HG03045 (cell line): ENCODE data around the gene GRIK3.

Experiments
- ATAC-seq: cut with Tn5 transposase; IDR thresholded peaks from one replicate; pipeline ENCODE4 v1.9.1; 2021; ENCODE audit warnings: mild to moderate bottlenecking, moderate library complexity; ENCODE audit not compliant: unreplicated experiment

Gene GRIK3

DNA sequence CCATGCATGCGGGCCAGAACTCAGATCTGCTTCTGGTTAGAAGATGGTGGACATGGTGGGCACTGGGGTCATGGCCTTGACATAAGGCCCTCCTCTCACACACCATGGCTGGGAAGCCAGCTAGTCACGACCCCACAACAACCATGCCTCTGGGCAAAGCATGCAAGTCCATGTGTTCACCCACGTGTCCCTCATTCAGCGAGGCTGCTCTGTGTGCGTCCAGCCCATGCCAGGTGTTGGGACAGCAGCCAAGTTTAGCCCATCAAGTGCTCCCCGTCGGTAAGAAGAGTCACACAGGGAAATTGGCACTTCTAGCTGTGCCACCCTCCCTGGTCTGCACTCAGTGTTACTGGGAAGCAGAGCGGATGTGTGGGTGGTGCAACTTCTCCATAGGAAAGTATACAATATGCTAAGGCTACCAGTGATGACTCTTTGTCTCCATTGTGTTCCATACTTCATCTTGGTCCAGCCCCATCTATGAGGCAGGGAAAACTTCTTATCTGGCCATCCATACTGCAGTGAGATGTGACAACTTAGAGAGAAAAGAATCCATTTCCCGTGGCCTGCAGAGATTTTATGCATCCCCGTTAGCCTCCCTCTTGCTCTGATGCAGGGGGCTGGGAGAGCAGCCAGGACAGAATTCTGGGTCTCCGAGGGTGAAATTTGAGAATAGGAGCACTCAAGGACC lies 198.0 kb downstream of the GRIK3 start:
- ATAC-seq: no peak

DNA sequence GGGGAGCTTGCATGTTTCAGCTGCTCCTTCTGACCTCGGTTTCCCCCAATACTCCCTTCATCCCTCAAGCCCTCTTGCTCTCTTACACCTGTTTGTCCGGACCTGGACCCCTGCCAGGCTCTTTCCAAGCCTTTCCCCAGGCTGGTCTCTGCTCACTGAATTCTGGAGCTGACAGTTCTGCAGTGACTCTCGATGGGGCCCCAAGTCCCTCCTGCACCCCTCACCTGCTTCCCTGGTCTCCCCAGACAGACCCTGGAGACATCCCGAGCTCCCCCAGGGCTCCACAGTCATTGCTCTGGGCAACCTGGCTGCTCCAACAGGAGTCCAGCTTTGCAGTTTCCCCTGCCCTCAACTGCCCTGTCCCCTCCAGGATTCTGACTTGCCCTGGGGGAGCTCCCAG lies 198.6 kb downstream of the GRIK3 start:
- no peak for ATAC-seq

DNA sequence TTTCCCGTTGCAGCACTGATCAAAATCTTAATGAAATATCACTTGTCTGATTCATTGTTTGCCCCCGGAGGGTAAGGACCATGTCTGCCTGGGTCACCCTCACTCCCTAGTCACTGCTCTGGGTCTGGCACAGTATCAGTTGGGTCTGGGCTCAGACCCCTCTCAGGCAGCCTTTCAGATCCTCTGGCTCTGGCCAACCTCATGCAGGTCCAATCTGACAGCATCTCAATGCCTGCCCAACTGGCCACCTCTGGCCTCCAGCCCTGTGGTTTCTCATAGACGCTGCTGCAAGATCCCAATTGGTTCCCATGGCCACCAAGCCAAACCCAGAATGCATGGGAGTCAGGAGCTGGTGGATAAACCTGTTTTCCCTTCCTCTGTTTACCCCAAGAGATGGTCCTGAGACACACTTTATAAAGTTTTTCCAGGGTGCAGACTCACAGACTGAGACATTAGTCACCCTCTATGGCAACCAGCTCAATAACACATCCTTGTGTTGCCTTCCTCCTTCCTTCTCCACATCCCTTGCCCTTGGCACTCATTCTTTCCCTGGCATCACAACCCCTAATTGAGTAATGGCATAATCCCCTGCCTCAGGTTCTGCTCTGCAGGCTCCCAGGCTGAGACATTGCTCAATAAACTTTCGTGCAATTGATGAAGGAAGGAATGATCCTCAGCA lies 199.2 kb downstream of the GRIK3 start:
- ATAC-seq: no peak

DNA sequence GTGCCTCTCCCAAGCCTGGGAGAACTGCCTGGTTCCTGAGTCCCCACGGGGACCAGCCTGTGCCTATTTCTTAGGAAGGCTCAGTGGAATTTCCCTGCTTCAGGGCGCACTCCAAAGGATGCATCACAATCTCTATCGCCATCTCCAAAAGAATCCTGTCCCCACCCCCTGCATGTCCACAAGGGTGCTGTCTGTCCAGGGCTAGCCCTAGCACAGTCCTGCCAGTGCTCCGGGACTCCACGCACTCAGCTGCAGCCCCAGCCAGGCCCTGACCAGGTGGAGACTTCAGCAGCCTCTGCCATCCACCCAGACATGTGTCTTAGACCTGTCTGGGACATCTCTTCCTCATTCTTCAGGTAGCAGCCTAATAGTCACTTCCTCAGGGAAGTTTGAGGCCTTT lies 199.7 kb downstream of the GRIK3 start:
- ATAC-seq: no peak

DNA sequence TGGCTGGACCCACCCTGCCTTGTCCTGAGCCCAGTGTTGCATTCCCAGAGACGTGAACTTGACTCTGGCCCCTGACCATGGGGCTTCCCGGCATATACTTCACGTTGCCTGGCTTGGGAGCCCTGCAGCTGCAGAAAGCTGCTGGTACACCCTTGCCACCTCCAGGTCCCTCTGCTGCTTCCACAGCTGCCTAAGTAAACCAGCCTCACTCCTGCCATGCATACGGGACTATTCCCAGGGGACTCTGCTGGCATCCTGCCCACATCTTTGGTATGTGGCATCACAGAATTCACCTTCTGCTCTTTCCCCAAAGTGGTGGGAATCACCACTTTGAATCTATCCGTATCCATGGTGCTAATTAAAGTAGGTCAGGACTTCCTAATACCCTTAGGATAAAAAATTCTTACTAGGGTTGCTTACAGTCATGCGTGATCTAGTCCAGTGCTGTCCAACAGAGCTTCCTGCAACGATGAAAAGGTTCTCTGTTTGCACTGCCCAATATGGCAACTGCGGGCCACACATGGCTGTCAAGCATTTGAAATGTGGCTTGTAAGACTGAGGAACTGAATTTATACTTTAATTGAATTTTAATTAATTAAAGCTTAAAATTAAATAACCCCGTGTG lies 203.0 kb downstream of the GRIK3 start:
- no peak for ATAC-seq

DNA sequence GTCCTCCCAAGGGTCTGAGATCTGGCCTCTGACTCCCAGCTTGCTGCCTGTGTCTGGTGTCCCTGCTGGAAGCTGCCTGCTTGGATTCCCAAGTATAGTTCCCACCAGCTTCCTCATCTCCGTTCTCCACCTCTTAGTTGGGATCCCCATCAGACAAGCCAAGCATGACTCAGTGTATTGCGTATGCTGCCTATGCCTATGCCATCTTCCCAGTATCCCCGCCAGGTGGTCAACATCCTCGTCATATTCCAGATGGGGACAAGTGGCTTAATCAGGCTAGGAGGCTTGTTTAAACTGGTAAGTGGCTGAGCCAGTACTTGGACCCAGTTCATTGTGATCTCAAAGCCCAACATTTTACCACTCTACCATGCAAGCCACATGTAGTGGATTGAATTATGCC lies 204.4 kb downstream of the GRIK3 start:
- ATAC-seq: no peak

DNA sequence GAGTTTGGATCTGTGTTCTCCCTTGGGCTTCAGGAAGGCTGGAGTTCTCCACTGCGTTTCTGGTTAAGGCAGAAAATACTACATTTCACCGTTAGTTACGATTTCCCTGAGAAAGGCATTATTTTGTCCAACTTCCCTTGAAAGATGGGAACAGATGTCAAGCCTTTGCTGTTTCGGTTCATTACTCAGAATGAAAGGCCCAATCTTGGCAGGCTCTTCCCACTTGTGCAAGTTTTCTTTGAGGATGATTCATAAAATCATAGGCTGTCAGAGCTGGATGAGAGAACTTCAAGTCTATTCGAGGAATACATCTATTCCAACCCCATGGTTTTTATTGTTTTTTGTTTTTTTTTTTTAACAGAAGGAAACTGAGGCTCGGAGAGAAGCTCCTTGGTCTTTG lies 205.2 kb downstream of the GRIK3 start:
- ATAC-seq: no peak

DNA sequence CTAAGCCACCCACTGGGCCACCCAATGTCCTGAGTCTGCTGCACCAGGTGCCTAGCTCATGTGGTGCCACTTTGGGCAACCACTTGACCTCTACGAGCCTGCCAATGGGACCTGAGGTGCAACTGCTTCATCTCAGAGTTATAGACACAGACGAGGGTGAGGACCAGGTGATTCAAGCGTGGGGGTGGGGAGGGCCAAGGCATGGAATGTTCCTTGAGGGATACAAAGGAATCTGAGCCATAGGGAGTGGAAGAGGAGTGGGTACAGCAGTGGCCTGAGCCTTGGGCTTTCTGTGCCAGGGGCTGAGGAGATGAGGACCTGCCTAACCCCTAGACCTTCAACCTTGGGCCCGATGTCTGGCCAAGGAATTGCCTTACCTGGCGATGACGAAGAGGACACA lies 209.1 kb downstream of the GRIK3 start:
- ATAC-seq: no peak

DNA sequence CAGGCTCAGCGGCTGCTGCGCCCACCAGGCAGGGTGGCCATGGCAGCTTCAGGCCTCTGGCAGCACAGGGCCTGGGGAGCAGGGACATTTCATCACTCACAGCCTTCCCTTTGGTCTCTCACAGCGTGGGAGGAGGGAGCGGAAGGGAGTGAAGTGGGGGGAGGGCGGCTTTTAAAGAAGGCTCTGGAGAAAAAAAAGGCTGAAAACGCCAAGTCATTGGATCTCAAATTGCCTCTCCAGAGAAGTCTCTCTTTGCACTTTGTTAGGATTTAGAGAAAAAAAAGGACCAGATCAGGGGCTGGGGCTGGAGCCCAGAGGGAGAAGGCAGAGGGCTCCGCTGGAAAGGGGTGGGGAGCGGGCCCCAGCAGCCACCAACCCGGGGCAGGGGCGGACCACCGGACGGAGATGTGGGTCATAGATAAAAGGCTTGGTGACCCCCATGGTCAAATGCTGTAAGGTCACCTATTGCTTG lies 209.9 kb downstream of the GRIK3 start:
- ATAC-seq: no peak

DNA sequence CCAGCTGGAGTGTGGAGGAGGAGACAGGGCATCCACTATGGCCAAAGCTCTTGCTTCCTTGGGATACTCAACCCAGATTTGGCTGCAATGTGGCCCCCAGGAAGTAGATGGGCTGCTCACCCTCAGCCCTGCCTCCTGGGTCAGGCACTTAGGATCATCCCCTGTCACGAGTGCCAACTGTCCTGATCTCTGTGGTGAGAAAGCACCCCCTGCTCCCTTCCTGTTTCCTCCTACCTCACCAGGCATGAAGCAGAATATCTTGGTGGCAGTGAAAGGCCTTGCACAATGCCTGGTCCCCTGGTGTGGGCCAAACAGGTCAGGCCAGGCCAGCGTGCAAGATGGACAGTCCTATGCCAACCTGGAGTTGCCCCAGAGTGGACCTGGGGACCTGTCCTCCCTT lies 211.7 kb downstream of the GRIK3 start:
- ATAC-seq: no peak

DNA sequence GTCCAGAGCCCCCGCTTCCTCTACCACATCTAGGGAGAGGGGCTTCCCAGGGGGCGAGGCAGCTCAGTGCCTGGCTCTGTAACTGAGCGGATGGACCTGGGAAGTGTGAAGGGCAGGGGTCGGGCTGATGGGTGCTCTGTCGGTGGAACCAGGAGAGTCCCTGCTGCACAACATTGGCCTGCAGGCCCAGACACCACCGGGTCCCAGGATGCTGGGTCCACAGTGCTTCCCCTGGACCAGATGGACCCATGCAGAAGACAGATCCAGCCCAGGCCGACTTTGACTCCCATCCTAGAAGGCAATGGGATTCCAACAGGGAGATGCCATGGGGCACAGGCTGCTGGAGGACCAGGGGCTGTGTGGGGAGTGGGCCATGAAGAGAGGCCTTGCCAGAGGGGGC lies 212.9 kb downstream of the GRIK3 start:
- ATAC-seq: no peak

DNA sequence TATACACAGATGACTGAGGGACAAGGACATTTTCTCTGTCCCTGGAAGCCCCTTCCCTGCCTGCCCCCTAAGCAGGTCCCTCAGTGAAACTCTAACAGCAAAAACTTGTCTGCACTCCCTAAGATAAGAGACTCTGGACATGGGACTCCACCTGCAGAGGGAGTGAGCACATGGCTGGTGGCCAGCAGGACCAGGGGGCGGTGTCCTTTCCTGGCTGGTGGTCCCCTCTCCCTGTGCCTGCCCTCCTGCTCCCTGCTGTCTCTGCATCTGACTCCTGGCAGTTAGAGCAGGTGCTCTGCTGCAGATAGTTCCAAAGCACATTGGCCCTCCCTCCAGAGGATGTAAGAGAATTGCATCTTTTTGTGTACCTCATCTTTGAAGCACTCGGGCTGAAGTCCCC lies 215.5 kb downstream of the GRIK3 start:
- no peak for ATAC-seq

DNA sequence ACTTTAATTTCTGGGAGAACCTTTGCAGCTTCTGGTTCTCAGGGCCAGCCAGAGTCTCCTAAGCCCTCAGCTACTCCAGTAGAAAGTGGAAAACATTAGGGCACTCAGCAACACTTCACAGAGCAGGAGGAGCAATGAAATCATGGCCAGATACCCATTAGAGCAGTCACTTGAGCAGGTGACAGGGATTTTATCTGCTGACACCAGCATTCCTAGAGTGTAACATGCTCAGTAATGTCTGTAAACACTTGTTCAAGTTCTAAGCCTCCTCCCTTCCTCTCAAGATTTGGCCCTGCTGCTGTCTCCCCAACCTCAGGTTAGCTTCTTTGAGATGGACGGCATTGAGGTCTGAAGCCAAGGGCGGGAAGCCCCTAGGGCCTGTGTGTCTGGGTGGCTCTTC lies 218.0 kb downstream of the GRIK3 start:
- no peak for ATAC-seq

DNA sequence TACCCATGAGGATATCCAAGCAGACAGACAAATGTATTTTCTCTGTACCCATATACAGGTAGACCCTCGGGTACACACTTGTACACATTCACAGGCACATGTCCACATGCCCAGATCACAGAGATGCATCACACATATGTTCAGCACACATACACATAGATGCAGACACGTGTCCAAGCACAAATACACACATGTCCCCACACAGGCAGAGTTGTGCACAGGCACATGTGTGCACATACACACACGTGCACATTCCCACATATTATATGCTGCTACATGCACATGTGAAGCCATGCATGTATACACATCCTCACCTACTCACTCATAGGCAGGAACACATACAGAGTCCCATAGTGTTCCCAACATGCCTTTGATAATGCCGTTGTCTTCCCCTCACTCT lies 219.5 kb downstream of the GRIK3 start:
- ATAC-seq: no peak

DNA sequence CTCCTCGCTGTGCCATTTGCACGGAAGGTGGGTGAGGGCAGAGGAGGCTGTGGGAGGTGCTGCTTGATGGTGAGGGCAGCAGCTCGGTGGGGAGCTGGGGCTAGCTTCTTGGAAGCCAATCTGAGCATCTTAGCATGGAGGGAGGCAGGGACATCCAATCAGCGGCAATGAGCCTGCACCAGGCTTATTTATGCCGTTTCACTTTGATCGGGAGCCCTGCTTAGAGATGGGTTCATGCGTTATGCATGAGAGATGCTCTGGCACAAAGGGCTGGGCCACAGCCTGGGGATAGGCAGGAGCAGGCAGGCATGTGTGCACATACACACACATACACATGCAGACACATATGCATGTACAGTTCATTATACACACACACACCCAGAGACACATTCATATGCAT lies 220.2 kb downstream of the GRIK3 start:
- no peak for ATAC-seq

DNA sequence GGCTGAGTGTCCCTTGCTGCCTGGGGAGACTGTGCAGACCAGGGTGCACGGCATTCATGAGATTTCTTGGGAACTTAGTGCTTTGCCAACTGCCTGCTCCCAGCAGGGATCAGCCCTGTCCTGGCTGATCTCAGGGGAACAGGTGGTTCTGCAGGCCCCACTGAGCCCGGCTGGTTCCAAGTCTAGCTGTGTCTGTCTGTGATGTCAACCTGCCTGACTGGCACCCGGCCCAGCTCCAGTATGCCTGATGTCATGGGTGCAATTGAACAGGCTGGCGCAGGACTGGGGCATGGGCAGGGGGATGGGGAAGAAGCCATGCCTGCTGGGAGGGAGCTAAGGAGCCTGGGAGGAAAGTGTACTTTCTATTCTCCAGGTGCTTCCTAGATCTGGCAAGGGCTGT lies 227.1 kb downstream of the GRIK3 start:
- no peak for ATAC-seq

DNA sequence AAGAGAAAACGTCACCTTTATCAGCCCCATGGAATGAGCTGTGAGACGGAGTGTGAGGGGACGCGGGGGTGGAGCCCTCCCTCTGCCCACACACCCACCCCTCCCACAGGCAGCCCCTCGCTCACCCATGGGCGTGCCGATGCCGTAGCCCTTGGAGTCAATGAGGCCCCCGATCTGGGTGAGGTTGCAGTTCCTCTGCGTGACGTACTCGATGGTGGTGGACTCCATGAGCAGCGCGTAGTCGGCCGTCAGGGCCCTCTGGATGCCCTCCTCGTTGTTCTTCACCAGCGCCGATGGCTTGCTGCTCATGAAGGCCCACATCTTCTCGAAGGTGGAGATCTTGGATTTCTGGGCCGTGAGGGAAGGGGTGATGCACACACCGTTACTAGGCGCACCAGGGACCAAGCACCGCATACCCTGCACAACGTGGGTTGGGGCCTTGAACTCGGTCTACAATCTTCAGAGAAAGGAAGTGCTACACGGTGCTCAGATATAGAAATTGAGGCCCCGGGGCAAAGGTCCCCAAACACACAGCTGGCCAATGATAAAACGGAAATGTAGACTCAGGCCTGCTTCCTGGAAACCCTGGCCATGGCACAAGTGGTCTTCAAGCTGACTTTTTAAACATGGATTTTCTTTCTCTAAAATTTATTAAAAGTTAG lies 228.2 kb downstream of the GRIK3 start:
- no peak for ATAC-seq

DNA sequence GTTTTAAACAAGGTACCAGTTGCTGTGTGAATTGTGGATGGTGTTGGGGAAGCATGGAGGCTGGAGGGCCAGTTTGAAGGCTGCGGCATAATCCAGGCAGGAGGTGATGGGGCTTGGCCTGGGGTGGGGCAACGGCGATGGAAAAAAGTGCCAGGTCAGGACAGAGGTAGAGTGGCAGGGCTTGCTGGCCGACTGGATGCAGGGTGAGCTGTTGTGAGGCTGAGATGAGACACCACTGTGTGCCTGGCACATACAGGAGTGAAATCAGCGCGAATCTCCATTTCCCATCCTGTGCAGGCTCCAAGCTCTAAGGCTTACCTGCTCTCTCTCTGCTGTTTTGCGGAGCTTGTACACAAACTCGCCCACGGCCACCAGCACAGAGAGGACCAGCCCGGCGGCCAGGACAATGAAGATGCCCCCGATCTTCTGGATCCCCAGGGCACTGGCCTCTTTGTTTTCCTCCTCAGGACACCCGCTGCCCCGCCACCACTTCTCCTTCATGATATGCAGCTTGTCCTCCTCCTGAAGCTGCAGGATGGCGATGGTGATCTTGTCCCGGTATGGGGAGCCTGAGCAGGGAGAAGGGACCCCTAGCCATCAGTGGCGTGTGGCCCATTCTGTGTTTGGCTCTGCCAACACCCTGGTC lies 229.5 kb downstream of the GRIK3 start:
- no peak for ATAC-seq

DNA sequence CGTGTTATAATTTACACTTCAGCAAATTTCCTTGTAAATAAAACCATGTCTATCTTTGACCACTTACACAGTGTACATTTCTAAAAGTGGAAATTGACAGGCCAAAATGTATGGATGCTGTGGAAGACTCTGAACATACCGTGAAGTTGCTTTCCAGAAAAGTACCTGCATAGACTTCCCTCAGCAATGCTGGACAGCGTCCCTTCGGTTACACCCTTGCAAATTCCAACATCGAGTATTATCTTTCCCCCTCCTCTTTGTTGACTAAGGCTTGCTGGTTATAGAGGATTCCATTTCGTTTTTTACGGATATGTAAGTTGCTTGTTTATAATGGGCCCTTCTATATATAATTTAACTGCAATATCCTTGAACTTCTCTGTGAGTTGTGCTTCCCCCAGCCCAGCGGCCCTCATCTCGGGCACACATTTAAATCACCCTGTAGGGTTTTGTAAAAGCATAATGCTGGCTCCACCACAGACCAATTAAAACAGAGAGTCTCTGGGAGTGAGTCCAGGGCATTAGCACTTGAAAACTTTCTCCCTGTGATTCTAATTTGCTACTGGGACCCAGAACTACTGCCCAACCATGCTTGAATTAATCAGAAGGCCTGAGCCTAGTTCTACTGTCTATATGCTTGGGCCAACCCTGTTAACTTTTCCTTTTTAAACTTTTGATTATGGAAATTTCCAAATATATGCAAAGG lies 230.3 kb downstream of the GRIK3 start:
- ATAC-seq: no peak

DNA sequence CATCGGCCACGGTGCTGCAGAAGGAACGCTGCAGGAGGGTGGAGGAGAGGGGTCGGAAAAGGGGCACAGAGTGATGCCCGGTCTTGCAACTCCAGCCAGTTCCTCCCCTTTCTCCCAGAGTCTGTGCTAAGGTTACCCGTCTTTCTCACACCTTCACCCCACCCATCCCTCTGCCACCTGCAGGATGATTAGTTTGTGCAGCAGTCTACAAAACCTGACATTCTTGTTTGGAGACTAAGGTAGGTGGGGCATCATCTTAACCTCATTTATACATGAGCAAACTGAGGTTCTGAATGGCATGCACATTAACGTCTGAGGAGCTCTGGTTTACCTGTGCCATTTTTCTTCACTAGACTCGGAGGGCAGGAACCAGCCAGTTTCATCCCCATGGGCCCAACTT lies 232.3 kb downstream of the GRIK3 start:
- ATAC-seq: no peak

DNA sequence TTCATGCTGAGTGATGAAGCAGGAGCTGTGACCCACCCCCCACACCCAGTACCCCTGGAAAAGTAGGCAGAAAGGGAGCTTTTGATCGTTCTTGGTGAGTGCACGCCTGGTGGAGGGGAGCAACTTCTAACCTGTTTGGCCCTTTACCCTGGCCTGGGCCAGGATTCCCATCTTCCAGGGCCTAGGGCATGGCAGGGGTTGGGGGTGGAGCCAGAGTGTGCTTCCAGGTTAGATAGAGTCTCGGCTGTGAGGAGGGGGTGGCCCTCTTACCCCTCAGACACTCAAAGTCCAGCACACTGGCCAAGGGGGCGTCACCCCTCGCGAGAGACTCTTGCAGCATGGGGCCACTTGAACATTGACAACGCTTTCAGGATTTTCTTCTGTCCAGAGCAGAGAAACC lies 236.6 kb downstream of the GRIK3 start:
- ATAC-seq: no peak
